Effector memory CD4-positive, alpha-beta T cell (primary cell): ENCODE results near the gene PTPRT.

Source experiments
- DNase-seq, 3 donors: peaks; one replicate each; pipeline ENCODE4 v3.0.0-alpha.2; 2020
- H3K27ac ChIP-seq: 2 replicates; pipeline ENCODE4 v1.7.0; 2013; ENCODE audit warnings: mild to moderate bottlenecking, low read length, moderate library complexity; ENCODE audit not compliant: insufficient read depth, poor library complexity, severe bottlenecking
- H3K27me3 ChIP-seq: replicated peaks from 2 replicates; pipeline ENCODE4 v1.7.0; 2013; ENCODE audit warnings: mild to moderate bottlenecking, low read length; ENCODE audit not compliant: insufficient read depth, control insufficient read depth, poor library complexity, severe bottlenecking
- H3K36me3 ChIP-seq: 2 replicates; pipeline ENCODE4 v1.7.0; 2013; ENCODE audit warnings: mild to moderate bottlenecking, low read length, moderate library complexity; ENCODE audit not compliant: control insufficient read depth, insufficient read depth
- H3K4me1 ChIP-seq: 2 replicates; pipeline ENCODE4 v1.7.0; 2013; ENCODE audit warnings: low read length, mild to moderate bottlenecking; ENCODE audit not compliant: control insufficient read depth, insufficient read depth, poor library complexity, severe bottlenecking
- H3K4me3 ChIP-seq: 2 replicates; pipeline ENCODE4 v1.7.0; 2013; ENCODE audit warnings: low read length, low read depth, mild to moderate bottlenecking; ENCODE audit not compliant: insufficient read depth, poor library complexity, severe bottlenecking
- H3K9me3 ChIP-seq: 2 replicates; pipeline ENCODE4 v1.7.0; 2013; ENCODE audit warnings: mild to moderate bottlenecking, low read length, moderate library complexity; ENCODE audit not compliant: control insufficient read depth

Gene PTPRT

GRCh38 chr20:42775037-42775436, 414.7 kb downstream of the PTPRT start:
- no peak for DNase-seq
- H3K27me3 ChIP-seq: no peaks in the 10 kb centered on the region
- no peaks in the 10 kb centered on the region for H3K36me3 ChIP-seq
- no peaks in the 10 kb centered on the region for H3K9me3 ChIP-seq
- H3K27ac ChIP-seq: no peak overlapping the region
- H3K4me1 ChIP-seq: no peaks in the 10 kb centered on the region
- H3K4me3 ChIP-seq: no peak overlapping the region

DNA sequence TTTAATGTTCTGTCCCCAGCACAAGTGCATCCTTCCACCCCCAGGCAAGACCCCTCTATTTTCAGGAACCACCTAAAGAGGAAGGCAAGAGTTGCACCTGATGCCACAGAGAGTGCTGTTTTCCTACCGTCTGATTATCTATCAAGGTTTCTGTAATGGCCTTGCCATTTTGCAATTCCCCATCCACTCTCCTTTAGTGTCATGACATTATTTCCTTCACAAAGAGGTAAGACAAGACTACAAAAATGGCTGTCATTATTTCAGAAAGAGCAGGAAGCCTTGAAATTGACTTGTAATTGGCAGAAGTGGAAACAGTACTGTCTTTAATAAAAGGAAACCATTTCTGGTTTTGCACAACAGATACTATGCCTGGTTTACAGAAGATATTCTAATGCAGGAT, 426.7 kb downstream of the PTPRT start:
- Histone ChIP-seq H3K4me1 (no peaks in the 10 kb centered on the region), H3K27me3 (no peaks in the 10 kb centered on the region), H3K4me3 (no peak overlapping the region), H3K9me3 (no peaks in the 10 kb centered on the region), H3K36me3 (no peaks in the 10 kb centered on the region), H3K27ac (no peak overlapping the region)
- DNase-seq: no peak

GRCh38 chr20:42756991-42757390, 432.7 kb downstream of the PTPRT start:
- no peak overlapping the region for H3K27ac ChIP-seq
- no peak for DNase-seq
- H3K9me3 ChIP-seq: no peaks in the 10 kb centered on the region
- H3K4me1 ChIP-seq: no peaks in the 10 kb centered on the region
- no peaks in the 10 kb centered on the region for H3K36me3 ChIP-seq
- no peaks in the 10 kb centered on the region for H3K27me3 ChIP-seq
- H3K4me3 ChIP-seq: no peak overlapping the region

GRCh38 chr20:42754706-42755105, 435.0 kb downstream of the PTPRT start:
- Histone ChIP-seq H3K4me3 (no peak overlapping the region), H3K4me1 (no peaks in the 10 kb centered on the region), H3K27ac (no peak overlapping the region), H3K36me3 (no peaks in the 10 kb centered on the region), H3K27me3 (no peaks in the 10 kb centered on the region), H3K9me3 (no peaks in the 10 kb centered on the region)
- no peak for DNase-seq

- Histone ChIP-seq H3K27ac (no peak overlapping the region), H3K9me3 (no peaks in the 10 kb centered on the region), H3K4me3 (no peak overlapping the region), H3K27me3 (no peaks in the 10 kb centered on the region), H3K4me1 (no peaks in the 10 kb centered on the region), H3K36me3 (no peaks in the 10 kb centered on the region)
- no peak for DNase-seq
Measured at GRCh38 chr20:42752620-42753019, 437.1 kb downstream of the PTPRT start.

DNA sequence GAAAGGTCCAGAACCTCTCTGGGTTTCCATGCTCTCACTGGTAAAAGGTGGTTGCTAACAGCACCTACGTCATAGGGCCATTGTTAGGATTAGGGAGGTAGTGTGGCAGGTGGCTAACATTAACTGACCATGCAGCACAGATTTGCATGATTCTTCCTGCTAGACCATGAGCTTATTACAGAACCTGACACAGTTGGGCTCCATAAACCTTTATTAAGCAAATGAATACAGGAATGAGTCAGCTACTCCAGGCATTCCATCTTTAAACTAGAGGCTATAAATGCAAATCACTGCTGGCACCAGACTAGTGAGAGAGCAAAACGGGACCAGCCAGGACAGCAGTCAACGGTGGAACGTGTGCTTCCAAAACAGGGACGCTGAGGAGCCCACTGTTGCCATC, 440.1 kb downstream of the PTPRT start:
- no peaks in the 10 kb centered on the region for H3K4me1 ChIP-seq
- H3K4me3 ChIP-seq: no peak overlapping the region
- H3K27me3 ChIP-seq: no peaks in the 10 kb centered on the region
- H3K9me3 ChIP-seq: no peaks in the 10 kb centered on the region
- H3K27ac ChIP-seq: no peak overlapping the region
- H3K36me3 ChIP-seq: no peaks in the 10 kb centered on the region
- DNase-seq: no peak

- no peak overlapping the region for H3K4me3 ChIP-seq
- H3K36me3 ChIP-seq: no peaks in the 10 kb centered on the region
- no peak overlapping the region for H3K27ac ChIP-seq
- H3K4me1 ChIP-seq: no peaks in the 10 kb centered on the region
- DNase-seq: no peak
- H3K9me3 ChIP-seq: no peaks in the 10 kb centered on the region
- H3K27me3 ChIP-seq: no peaks in the 10 kb centered on the region
Measured at GRCh38 chr20:42747765-42748411, 441.8 kb downstream of the PTPRT start.

DNA sequence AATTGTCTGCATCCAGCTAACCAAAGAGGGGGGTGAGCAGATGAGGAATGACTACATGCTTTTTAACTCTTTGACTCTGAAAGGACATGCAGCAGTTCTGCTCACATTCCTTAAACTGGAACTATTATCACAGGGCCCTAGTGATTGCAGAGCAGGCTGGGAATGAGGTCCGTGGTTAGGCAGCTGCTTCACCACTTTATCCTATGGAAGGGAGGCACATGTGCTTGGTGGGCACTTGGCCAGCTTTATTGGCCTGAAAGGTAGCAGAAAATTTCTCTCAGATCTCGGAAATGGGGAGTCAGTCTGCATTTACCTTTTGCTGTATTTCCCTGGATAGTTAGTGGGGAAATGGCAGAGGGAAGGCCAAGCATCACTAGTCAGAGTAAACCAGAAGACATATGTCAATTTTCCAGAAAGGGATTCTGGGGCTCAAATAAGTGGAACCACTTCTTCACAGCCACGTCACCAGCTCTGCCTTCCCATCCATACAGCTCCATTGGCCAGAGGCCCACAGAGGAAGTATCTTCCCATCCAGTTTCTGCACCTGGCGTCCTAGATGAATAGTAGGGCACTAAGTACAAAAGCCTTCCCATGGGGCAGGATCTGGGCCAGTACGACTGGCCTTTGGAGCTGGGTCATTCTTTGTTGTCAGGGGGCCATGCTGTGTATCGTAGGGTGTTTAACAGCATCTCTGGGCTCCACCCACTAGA, 444.8 kb downstream of the PTPRT start:
- H3K27ac ChIP-seq: no peak overlapping the region
- no peaks in the 10 kb centered on the region for H3K4me1 ChIP-seq
- no peaks in the 10 kb centered on the region for H3K27me3 ChIP-seq
- H3K9me3 ChIP-seq: no peaks in the 10 kb centered on the region
- no peak overlapping the region for H3K4me3 ChIP-seq
- H3K36me3 ChIP-seq: no peaks in the 10 kb centered on the region
- DNase-seq: no peak

- Histone ChIP-seq H3K27ac (no peak overlapping the region), H3K4me1 (no peaks in the 10 kb centered on the region), H3K4me3 (no peak overlapping the region), H3K9me3 (no peaks in the 10 kb centered on the region), H3K27me3 (no peaks in the 10 kb centered on the region), H3K36me3 (no peaks in the 10 kb centered on the region)
- no peak for DNase-seq
Measured at GRCh38 chr20:42742926-42743325, 446.8 kb downstream of the PTPRT start.

- Histone ChIP-seq H3K27me3 (no peaks in the 10 kb centered on the region), H3K36me3 (no peaks in the 10 kb centered on the region), H3K4me3 (no peak overlapping the region), H3K27ac (no peak overlapping the region), H3K4me1 (no peaks in the 10 kb centered on the region), H3K9me3 (no peaks in the 10 kb centered on the region)
- no peak for DNase-seq
Measured at GRCh38 chr20:42741906-42742305, 447.8 kb downstream of the PTPRT start.
